ENCODE measurements around the gene TIMP2.

DNA sequence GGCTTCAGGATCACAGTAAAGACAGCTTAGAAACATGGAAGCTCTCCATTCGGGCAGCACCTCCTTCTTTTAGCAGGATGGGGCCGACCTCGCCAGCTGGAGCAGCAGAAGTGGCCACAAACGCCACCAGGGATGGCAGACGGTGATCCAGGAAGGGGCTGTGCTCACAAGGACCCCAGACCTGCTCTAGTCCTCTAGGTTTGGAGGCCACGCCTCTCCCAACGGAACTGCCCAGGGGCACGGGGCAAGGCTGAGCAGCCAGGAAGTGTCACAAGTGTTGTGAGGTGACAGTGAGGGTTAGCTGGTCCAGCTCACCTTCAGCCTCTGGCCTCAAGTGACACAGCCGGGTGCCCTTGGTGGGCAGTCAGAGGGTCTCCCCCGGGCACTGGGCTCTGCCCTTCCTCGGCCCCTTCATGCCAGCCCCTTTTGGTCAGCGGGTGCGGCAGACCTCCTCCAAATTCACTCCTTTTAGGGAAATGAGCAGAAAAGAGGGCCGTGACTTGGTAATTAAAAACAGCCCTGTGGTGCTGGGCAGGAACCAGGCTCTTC lies 42.6 kb downstream of the TIMP2 start:
- TF ChIP-seq, protein P1, sequence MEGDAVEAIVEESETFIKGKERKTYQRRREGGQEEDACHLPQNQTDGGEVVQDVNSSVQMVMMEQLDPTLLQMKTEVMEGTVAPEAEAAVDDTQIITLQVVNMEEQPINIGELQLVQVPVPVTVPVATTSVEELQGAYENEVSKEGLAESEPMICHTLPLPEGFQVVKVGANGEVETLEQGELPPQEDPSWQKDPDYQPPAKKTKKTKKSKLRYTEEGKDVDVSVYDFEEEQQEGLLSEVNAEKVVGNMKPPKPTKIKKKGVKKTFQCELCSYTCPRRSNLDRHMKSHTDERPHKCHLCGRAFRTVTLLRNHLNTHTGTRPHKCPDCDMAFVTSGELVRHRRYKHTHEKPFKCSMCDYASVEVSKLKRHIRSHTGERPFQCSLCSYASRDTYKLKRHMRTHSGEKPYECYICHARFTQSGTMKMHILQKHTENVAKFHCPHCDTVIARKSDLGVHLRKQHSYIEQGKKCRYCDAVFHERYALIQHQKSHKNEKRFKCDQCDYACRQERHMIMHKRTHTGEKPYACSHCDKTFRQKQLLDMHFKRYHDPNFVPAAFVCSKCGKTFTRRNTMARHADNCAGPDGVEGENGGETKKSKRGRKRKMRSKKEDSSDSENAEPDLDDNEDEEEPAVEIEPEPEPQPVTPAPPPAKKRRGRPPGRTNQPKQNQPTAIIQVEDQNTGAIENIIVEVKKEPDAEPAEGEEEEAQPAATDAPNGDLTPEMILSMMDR (IDR thresholded peaks at IDR 0.05), result no peak
- no peak for TF ChIP-seq SIN3A (IDR thresholded peaks at IDR 0.05; ENCODE audit: borderline replicate concordance, insufficient read depth, low read depth, low read length)
- TF ChIP-seq POLR2AphosphoS5 (IDR thresholded peaks at IDR 0.05; ENCODE audit: low read depth, low read length), result no peak
- no peak for TF ChIP-seq TCF7L2 (IDR thresholded peaks at IDR 0.05; ENCODE audit: low read depth, low read length)
- TF ChIP-seq, protein P2, sequence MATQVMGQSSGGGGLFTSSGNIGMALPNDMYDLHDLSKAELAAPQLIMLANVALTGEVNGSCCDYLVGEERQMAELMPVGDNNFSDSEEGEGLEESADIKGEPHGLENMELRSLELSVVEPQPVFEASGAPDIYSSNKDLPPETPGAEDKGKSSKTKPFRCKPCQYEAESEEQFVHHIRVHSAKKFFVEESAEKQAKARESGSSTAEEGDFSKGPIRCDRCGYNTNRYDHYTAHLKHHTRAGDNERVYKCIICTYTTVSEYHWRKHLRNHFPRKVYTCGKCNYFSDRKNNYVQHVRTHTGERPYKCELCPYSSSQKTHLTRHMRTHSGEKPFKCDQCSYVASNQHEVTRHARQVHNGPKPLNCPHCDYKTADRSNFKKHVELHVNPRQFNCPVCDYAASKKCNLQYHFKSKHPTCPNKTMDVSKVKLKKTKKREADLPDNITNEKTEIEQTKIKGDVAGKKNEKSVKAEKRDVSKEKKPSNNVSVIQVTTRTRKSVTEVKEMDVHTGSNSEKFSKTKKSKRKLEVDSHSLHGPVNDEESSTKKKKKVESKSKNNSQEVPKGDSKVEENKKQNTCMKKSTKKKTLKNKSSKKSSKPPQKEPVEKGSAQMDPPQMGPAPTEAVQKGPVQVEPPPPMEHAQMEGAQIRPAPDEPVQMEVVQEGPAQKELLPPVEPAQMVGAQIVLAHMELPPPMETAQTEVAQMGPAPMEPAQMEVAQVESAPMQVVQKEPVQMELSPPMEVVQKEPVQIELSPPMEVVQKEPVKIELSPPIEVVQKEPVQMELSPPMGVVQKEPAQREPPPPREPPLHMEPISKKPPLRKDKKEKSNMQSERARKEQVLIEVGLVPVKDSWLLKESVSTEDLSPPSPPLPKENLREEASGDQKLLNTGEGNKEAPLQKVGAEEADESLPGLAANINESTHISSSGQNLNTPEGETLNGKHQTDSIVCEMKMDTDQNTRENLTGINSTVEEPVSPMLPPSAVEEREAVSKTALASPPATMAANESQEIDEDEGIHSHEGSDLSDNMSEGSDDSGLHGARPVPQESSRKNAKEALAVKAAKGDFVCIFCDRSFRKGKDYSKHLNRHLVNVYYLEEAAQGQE (IDR thresholded peaks at IDR 0.05; ENCODE audit: insufficient read depth in 1 of 2, low read depth in 2 of 2, low read length in 1 of 2), result no peak
